HG02970 (cell line): ENCODE data around the gene SLC17A3.

Source experiments
- ATAC-seq: cut with Tn5 transposase; IDR thresholded peaks from one replicate; pipeline ENCODE4 v1.9.1; 2021; ENCODE audit warnings: mild to moderate bottlenecking, moderate library complexity, moderate number of reproducible peaks; ENCODE audit not compliant: unreplicated experiment, low FRiP score

SLC17A3 gene

DNA sequence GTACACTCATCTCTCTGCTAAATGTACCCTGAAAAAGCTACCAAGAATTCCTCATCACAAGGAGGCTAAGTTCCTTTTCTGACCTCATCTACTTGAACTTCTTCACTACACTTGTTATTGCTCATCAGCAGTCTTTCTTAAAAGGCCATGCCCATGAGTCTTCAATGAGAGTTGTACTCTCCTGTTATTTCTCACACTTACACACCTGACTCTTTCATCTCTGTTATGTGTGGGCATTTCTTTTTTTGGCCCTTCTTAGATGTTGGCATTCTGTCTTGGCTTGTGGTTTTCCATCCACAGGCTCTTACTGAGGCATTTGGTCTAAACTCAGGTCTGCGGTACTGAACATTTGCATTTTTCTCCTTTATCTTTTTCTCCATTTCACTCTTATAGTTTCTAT is 31.5 kb downstream of the SLC17A3 start:
- no peak for ATAC-seq

DNA sequence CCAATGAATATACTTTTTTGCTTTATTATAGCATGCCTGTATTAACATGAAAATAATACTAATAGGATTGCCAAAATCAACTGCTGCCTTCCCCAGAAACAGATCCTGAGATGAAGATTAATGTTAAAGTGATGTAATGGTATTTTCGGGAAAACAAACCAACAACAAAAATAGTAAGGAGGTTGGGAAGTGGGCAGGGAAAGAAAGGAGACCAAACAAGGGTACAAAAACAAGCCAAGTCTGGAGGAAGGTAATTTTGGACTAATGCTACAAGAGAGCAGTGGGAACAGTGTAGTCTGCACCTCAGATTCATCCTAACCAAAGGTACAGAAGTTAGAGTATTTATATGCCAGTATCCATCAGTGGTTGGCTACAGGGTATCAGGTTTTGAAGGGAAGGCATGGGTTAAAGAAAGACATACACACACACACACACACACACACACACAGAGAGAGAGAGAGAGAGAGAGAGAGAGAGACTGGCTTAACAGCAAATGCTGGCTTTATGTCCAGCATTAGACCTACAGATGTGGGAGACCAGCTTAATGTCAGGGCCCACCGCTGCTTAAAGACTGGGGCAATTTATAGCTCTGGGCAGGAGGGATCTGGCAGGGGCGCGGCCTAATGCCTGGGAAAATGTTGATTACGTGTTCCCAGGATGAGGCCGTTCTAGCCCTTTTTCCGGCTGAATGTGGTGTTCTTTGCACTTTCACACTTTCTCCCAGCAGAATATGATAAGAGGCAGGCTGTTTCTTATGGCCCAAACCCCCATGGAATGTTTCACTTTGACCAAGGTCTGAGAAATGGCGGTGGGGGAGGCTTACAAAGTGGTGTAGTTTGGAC is 38.4 kb downstream of the SLC17A3 start:
- ATAC-seq: no peak

DNA sequence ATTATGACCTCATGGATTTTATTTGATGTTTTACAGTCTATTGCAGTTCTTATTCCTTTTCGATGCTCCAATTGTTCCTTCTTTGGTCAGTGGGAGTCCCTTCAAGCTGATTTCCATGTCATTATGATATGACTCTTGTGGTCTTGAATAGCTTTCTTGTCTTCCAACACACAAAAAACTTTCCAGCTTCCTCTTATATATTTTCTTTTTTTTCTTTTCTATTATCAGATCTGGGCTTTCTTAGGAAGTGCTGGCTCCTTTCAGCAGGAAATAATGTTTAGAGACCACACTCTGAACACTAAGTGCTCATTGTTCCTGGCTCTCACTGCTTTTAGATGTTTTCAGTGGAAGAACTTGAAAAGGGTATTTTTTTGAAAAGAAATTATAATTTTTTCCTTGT is 39.1 kb downstream of the SLC17A3 start:
- ATAC-seq: no peak

DNA sequence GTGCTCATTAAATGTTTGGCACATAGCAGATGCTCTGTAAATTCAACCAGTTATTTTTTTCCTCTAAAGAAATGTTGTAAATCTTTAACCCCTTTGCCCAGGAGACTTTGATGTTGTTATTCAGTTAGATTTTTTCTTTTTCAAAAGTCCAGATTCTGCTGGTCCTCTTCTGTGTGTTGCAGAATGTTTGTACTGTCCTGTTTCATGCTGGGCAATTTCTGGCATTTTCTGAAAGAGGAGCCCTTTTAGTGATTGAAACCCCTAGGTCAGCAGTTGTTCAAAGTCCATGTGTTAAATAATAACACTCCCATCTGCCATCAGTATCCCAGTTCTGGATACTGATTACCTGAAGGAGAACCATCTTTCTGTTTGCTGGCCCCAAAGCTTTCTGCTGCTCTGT is 40.9 kb downstream of the SLC17A3 start:
- no peak for ATAC-seq

DNA sequence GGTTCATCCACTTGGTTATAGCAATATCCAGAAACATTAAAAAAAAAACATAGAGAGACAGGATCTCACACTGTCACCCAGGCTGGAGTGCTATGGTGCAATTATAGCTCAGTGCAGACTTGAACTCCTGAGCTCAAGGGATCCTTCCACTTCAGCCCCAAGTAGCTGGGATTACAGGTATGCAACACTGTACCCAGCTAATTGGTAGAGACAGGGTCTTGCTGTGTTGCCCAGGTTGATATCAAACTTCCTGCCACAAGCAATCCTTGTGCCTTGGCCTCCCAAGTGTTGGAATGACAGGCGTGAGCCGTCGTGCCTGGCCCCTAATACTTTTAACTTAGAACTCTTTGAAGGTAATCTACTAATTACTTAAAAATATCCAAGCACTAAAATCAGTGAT is 41.4 kb downstream of the SLC17A3 start:
- no peak for ATAC-seq

DNA sequence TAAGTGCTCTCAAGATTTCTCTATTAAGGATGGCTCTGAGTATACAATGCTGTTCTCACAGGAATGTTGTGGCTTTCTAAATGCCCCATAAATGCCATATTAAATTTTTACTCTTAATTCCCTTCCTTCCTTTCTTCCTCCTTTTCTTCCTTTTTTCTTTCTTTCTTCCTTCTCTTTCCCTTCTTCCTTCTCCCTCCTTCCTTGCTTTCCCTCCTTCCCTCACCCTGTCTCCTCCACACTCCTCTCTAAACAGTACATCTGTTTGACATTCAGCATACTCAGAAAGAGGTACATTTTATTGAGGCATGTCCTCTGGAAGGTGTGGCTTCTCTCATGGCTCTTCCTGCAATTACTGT is 41.8 kb downstream of the SLC17A3 start:
- ATAC-seq: no peak

DNA sequence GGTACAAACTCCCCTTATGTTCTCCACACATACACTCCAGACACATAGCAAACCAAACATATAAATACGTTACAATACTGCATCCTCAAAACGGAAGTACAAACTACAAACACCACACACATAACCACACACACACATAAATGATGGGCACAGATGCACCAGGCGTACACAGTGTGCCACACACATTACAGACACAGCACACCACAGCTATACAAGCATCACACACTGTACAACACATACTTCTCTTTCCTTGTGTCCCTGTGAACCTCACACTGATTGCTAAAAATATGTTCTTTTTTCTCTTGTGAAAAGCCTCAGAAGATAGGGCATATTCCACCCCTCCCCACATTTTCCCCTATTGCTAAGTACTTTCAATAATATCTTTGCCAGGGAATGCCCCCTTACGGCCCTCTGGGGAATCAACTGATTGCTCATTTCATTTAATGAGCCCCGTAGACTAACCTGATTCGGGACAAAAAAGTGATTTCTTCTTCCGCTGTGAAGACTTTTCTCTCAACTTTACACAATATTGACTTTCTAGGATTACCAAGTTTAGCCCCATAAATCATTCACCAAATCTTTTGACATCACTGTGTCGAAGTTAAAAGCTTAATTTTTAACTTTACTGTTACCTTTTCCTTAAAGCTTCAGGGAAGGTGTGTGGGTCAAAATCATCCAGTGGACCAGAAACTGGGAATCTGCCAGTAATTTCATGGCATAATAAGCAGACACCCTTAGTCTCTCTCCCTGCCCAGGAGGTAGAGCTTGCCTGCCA is 42.3 kb downstream of the SLC17A3 start, which contains the start of gene SLC17A1:
Gene SLC17A1, minus strand, starts transcription at position 521 of the 775 bp plus-strand sequence. CDS start 1,495 bp downstream, outside the sequence.
- ATAC-seq: no peak

DNA sequence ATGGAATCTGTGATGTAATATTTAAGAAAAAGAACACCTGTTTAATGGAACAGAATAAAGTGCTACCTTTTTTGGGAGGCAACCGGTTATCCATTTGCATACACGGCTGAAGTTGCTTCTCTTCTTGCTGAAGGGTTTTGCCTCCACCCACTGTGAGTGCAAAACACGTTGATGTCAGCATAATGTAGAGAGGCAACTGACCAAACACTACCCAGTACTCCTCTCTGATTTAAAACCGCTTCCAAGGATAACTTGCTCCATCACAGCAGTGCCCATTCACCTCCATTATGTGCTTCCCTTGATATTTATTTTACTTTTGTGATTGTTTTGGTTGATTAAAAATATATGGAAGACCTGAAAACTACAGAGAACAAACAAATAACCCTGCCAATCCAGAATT is 43.6 kb downstream of the SLC17A3 start:
- ATAC-seq: no peak

DNA sequence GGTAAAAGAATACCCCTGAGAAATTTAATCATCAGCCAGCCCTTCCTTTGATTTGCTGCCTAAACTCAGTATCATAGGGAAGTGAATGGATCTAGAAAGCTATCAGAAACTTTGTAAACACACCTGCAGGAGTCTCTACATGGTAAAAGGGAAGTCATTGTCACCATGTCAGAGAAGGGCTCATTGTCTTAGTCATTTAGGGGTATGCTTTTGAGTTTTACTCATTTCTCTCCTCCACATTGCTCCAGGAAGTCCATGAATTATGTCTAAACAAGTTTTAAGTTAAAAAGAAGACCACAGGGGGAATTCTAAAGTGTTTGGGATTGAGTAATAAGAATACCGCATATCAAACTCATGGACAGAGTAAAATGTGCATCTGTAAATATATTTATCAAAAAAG is 44.7 kb downstream of the SLC17A3 start:
- ATAC-seq: no peak

DNA sequence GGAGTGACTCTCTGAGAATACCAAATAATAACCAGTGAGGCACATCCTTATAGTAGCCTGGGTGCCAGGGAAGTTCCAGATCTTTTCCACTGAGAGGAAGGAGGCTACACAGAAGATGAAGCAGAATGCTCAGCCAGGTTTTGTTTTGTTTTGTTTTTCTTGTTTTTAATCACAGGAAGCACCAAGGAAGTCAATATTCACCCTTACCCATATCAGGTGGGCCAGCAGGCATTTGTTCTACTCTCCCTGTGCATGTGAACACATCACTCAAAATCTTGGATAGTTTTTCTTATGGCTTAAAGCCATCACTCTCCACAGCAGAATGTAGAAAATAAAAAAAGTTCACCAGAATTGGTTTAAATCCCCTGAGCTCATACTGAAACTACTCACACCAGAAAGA is 52.7 kb downstream of the SLC17A3 start:
- no peak for ATAC-seq

DNA sequence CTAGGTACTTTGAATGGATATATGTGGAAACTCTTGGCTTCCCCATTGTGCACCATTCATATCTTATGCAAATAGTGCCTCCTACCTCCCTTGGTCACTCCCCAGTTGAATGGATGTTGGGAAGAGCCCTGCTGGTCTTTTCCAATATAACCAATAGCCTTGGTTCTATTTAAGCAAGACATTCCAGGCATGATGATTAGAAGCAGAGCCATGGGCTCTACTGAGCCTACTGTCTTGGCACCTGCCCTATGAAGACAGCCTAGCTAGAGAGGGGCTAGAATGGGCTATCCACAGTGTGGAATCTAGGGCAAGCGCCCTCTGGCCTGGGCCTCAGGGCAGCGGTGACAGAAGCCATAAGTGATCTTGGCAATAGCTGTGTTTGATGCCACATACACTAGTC is 57.8 kb downstream of the SLC17A3 start:
- no peak for ATAC-seq

DNA sequence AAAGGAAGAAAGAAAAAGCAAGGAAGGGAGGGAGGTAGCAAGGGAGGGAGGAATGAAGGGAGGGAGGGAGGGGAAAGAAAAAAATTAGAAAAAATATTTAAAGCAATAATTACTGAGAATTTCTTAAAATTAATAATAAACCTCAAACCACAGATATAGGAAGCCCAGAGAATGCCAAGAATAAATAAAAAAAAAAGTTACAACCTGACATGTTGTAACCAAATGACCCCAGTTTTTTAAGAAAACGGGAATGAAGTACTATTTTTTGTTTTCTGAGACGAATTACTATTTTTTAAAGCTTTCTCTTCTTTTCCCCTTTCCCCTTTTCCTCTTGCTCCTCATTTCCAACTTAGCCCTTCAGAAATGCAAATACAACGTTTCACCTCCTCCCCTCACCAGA is 58.8 kb downstream of the SLC17A3 start:
- ATAC-seq: no peak

DNA sequence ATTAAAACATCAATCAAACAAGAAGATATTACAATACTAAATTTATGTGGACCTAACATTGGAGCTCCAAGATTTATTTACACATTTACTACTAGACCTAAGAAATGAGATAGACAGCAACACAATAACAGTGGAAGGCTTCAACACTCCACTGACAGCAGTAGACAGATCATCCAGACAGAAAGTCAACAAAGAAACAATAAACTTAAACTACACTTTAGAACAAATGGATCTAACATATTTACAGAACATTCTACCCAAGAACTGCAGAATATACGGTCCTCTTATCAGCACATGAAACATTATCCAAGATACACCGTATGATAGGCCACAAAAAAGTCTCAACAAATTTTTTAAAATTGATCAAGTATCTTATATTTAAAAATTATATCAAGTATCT is 69.2 kb downstream of the SLC17A3 start:
- ATAC-seq: no peak

DNA sequence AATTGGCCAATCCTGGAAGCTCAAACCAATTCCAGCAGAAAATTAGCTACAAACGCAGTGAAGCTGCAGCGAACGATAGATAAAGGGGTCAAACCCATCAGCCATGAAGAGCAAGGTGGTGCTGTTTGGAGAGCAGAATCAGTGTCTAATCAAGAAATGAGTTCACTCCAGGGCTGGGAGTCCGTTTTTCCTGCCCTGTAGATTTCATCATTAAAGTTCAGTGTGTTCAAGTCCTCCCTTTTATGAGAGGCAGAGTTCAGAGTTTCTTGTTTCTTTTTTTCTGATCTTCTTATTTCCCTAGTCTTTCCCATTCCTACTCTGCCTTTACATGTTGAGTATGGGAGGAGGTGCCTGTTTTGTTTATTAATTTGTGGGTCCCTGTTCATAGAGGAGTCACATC is 72.6 kb downstream of the SLC17A3 start:
- ATAC-seq: no peak
